Stimulated activated CD4-positive, alpha-beta T cell treated with anti-CD3 and anti-CD28 coated beads, Interleukin-12 subunit alpha, Interleukin-12 subunit beta, amount 100 ng/mL, for 24 hours (primary cell): Measurements from ENCODE around the gene NDUFAF2.
"Not testable (repeated sequence)": the region's sequence is repeated elsewhere in the genome, so short reads cannot be mapped to it uniquely, and the experiment has no call there.

Experiments used
- DNase-seq, 2 experiments: peaks; one replicate each; pipeline ENCODE4 v3.0.0-alpha.2; 2020; ENCODE audit warnings: low read depth in 2 of 2

Gene NDUFAF2

DNA sequence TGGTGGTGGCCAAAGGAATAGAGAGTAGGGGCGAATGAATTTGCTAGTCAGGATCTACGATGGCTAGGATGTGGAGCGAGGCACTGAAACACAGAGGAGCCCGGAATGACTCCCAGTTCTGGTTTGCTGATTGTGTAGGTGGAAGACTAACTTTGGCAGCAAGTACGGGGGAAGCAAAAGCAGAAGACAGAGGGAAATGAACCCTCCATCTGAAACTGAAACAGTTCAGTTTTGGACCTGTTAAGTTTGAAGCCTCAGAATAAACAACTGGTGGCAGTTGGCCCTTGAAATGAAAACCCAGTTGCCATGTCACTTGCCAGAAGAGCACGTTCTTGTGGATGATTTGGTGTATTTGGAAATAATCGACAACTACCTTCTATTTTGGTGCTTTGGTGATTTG is 232.7 kb downstream of the NDUFAF2 start:
- no peak for DNase-seq

DNA sequence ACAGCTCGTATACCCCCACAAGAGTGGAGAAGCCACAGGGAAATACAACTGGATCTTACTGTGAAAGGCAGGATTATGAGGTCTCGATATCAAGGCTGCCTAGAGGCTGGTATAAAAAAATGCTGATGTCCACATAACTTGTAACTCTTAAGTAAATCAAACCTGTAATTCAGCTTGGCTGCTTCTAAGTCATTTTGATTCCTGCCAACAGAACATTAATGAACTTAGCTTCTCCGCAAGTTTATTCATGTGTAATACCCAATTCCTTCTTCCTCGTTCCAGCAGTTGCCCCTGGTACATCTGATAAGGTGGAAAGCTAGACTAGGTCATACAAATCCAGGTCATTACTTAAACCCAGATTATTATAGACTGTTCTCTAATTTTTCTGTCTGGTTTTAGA is 233.7 kb downstream of the NDUFAF2 start:
- DNase-seq, result no peak

DNA sequence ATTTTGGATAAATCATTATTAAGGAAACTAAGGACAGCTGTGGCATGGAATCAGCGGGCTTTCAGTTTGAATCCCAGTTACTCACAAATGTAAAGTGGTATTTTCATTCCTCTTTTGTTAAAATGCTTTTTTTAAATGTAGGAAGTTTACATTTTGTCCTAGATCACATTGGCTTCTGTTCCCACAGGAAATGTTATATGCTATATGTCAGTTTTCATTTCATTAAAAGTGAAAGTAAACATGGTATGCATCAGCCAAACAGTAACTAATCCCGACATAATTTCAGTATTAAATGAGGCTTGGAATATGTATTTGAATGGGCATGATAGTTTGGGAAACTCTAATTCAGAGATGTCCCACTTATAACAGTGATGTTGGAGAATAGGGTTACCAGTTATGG is 235.9 kb downstream of the NDUFAF2 start:
- no peak for DNase-seq

DNA sequence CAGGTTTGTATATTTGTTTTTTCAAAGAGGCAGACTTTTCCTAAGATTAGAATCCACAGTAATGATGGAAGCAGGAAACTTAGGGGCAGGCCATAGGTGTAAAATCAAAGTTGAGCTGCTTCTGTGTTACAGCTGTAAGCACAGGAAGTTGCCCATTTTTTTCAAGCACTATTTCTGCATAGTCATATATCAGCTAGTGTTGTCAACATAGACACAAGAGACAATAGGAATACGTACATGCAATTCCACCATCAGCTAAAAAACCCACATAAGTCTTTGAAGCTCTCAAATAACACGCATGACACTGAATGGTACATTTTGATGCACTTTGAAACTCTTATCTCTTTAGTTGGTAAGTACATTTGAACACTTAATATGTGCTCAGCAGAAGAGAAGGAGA is 237.4 kb downstream of the NDUFAF2 start:
- DNase-seq, result no peak

DNA sequence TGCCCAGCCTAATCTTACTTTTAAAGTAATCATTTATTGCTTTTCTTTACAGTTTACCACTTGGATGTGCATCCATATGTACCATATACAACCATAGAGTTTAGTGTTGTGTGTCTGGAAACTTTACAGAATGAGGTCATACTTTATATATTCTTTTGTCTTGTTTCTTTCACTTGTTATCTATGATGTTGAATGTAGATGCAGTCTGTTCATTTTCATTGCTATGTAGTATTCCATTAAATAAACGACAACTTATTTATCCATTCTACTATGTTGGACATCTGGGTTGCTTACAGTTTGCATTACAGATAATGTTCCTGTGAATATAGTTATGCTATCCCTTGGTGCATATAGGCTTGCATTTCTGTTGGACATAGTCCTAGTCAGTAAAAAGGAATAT is 238.5 kb downstream of the NDUFAF2 start:
- DNase-seq, result no peak

DNA sequence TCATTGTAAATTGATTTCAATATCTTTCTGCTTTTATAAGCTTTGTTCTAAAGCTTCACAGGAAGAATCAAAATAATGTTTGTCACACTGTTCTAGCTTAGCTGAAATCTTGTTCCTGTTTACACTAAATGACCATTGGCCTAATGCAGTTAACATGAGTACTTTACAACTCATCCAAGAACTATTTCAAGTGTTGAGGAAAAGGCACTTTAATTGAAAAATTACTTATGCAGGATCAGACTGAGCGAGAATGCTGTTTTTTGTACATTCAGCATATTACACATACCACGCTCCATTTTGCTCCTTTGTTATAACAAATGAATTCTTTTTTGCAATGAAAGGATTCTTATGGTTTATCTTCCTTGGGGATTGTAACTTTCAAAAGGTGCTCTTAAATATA is 239.7 kb downstream of the NDUFAF2 start:
- no peak for DNase-seq

DNA sequence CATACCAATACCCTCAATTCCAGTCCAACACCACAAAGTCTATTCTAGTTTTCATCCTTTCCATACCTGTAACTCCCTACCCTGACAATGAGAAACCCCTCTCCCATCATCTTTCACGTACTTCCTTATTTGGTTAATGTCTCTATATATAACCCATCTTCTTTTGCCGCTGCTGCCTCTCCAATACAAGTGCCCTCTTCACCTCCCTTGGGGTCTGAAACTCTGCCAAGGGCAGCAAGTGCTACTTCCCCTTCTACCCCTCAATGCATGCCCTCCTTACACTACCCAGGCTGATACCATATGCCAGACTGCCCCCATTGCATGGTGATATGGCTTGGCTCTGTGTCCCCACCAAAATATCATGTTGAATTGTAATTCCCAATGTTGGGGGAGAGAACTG is 241.6 kb downstream of the NDUFAF2 start:
- no peak for DNase-seq

DNA sequence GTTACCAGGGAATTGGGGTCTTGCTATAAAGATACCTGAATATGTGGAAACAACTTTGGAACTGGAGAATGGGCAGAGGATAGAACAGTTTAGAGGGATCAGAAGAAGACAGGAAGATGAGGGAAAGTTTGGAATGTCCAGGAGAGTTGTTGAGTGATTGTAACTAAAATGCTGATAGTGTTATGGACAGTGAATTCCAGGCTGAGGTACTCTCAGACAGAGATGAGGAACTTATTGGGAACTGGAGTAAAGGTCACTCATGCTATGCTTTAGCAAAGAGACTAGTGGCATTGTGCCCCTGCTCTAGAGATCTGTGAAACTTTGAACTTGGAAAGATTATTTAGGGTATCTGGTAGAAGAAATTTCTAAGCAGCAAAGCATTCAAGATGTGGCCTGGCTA is 242.3 kb downstream of the NDUFAF2 start:
- not testable (repeated sequence) for DNase-seq

DNA sequence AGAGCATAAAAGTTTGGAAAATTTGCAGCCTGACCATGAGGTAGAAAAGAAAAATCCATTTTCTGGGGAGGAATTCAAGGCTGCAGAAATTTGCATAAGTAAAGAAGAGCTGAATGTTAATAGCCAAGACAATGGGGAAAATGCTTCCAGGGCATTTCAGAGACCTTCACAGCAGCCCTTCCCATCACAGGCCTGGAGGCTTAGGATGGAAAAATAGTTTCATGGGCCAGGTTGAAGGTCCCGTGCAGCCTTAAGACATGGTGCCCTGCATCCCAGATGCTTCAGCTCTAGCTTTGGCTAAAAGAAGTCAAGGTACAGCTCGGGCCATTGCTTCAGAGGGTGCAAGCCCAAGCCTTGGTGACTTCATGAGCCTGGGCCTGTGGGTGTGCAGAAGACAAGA is 242.8 kb downstream of the NDUFAF2 start:
- DNase-seq, result not testable (repeated sequence)

DNA sequence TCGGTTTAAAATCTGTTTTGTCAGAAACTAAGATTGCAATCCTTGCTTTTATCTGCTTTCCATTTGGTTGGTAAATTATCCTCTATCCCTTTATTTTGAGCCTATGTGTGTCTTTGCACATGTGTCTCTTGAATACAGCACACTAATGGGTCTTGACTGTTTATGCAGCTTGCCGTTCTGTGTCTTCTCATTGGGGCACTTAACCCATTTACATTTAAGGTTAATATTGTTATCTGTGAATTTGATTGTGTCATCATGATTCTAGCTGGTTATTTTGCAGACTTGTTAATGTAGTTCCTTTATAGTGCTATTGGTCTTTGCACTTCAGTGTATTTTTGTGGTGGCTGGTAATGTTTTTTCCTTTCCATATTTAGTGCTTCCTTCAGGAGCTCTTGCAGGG is 253.6 kb downstream of the NDUFAF2 start:
- DNase-seq, result no peak

DNA sequence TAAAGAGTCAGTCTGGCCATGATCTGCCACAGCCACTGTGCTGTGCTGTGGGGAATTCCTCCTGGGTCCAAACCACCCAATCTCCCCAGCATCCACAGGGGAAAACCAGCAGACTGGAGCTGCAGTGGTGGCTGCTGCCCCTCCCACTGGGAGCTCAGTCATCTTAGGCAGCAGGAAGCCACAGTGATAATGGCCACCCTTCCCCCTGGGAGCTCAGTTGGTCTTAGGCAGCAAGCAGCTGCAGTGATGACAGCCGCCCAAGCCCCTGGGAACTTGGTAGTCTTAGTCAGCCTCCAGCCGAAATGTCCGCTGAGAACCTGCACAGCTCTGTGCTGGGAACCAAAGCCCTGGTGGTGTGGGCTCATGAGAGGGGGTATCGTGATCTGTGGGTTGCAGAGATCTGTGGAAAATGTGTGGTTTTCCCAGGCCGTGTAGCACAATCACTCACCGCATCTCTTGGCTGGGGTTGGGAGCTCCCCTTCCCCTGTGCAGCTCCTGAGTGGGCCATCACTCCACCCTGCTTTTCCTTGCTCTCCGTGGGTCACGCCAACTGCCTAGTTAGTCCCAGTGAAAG is 255.7 kb downstream of the NDUFAF2 start:
- no peak for DNase-seq

DNA sequence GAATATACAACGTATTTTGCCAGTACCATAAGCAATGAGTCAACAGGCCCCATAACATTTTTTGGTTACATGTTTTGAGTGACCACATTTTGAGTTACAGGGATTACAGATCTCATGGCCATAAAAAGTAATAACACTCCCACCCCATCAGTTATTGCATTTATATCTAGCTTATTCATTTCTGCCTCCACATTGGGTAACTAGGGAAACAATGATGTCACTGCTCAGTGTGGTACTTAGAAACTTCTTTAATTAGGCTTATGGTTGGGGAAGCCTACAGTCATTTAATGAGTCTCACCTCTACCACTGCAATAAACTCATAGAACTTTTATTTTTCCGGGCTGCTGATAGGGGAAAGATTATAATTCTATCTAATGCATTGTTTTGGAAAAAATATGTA is 257.2 kb downstream of the NDUFAF2 start:
- no peak for DNase-seq
